Vagina (tissue), 2 donors: Measurements from ENCODE around the gene CDK1. TPM values are rescaled to one million over a fixed set of nuclear protein-coding genes. Genes with fewer than 3 reads are reported as not detected.

ENCODE experiments used
- DNase-seq, 2 donors: peaks; one replicate each; pipeline ENCODE4 v3.0.0-alpha.2; 2017; ENCODE audit errors: extremely low spot score in 2 of 2
- H3K27ac ChIP-seq: fragments of 200-600 bp; sonication (generic); one replicate; pipeline ENCODE4 v1.5.1; 2019
- H3K27me3 ChIP-seq: fragments of 200-600 bp; sonication (generic); one replicate; pipeline ENCODE4 v1.5.1; 2019
- H3K36me3 ChIP-seq, 2 donors: fragments of 200-600 bp; sonication (generic); one replicate each; pipeline ENCODE4 v1.5.1; 2017 to 2019
- H3K4me1 ChIP-seq: fragments of 200-600 bp; sonication (generic); one replicate; pipeline ENCODE4 v1.5.1; 2019
- H3K4me3 ChIP-seq, 2 donors: fragments of 200-600 bp; sonication (generic); 1 replicate in 1 of 2; 2 replicates in 1 of 2; pipeline ENCODE4 v1.5.1; 2016 to 2019
- H3K9me3 ChIP-seq: fragments of 200-600 bp; sonication (generic); one replicate; pipeline ENCODE4 v1.5.1; 2019
- POLR2A ChIP-seq, 2 donors: fragments of 450-650 bp; IDR thresholded peaks; one replicate each; pipeline ENCODE4 v1.6.1; 2017; ENCODE audit warnings: antibody characterized with exemption in 2 of 2, mild to moderate bottlenecking in 2 of 2, moderate library complexity in 2 of 2
- POLR2AphosphoS5 ChIP-seq, 2 donors: sonication (generic); formaldehyde crosslinking; IDR thresholded peaks; one replicate each; pipeline ENCODE4 v1.9.0; 2017; ENCODE audit warnings: antibody characterized with exemption in 2 of 2, mild to moderate bottlenecking in 2 of 2, low read depth in 1 of 2; ENCODE audit not compliant: insufficient read depth in 1 of 2
- intact Hi-C: fragments of 100-400 bp; cut with DNase I; formaldehyde crosslinking; loops from one replicate; pipeline ENCODE4 v1.15.1; 2023
- total RNA-seq: library from RNA; depleted of rRNA; stranded (reverse); fragments of >200 nt; gene quantifications from one replicate; pipeline ENCODE4 v1.2.3, GENCODE V29; 2016
- TF ChIP-seq, protein P1 (sequence below), 3 experiments: fragments of 450-650 bp in 2 of 3; fragments of 200-600 bp in 1 of 3; sonication (generic) in 1 of 3; IDR thresholded peaks; one replicate each; pipeline ENCODE4 v1.5.1; 2017 to 2019; ENCODE audit warnings: antibody characterized with exemption in 3 of 3, mild to moderate bottlenecking in 2 of 3, moderate library complexity in 2 of 3

CDK1 gene
- total RNA-seq, 1 donor from 2014 or later, result 10.8 TPM

DNA sequence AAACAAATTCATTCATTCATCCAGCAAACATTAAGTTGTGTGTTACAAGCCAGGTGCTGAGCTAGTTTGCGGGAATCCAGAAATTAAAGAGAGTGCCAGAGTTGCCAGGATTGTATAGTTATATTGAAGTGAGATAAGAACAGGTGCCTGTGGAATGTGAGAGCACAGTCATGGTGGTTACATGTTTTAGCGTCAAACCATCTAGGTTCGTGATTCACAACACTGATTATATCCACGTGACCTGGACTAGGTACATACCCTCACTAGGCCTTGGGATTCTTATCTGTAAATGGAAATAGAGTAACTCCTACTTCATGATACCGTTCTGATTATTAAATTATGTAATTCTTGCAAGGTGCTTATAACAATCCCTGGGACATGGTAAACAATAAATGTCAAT lies 24.5 kb upstream of the CDK1 start:
- no peak for DNase-seq
- no peaks in the 10 kb centered on the region for H3K36me3 ChIP-seq
- TF ChIP-seq POLR2A (IDR thresholded peaks at IDR 0.05) (no peak), POLR2AphosphoS5 (IDR thresholded peaks at IDR 0.05; ENCODE audit: insufficient read depth in 1 of 2, low read depth in 1 of 2) (no peak)
- TF ChIP-seq, protein P1, sequence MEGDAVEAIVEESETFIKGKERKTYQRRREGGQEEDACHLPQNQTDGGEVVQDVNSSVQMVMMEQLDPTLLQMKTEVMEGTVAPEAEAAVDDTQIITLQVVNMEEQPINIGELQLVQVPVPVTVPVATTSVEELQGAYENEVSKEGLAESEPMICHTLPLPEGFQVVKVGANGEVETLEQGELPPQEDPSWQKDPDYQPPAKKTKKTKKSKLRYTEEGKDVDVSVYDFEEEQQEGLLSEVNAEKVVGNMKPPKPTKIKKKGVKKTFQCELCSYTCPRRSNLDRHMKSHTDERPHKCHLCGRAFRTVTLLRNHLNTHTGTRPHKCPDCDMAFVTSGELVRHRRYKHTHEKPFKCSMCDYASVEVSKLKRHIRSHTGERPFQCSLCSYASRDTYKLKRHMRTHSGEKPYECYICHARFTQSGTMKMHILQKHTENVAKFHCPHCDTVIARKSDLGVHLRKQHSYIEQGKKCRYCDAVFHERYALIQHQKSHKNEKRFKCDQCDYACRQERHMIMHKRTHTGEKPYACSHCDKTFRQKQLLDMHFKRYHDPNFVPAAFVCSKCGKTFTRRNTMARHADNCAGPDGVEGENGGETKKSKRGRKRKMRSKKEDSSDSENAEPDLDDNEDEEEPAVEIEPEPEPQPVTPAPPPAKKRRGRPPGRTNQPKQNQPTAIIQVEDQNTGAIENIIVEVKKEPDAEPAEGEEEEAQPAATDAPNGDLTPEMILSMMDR (IDR thresholded peaks at IDR 0.05), result no peak
- no peak overlapping the region for H3K4me3 ChIP-seq
- H3K27ac ChIP-seq, result no peak overlapping the region
- no peaks in the 10 kb centered on the region for H3K4me1 ChIP-seq
- H3K27me3 ChIP-seq, result no peaks in the 10 kb centered on the region
- intact Hi-C loops, result no loop called here
- no peaks in the 10 kb centered on the region for H3K9me3 ChIP-seq

- Histone ChIP-seq H3K27me3 (no peaks in the 10 kb centered on the region), H3K27ac (no peak overlapping the region), H3K4me1 (no peaks in the 10 kb centered on the region), H3K36me3 (no peaks in the 10 kb centered on the region), H3K9me3 (no peaks in the 10 kb centered on the region), H3K4me3 (no peak overlapping the region)
- no peak for TF ChIP-seq POLR2A (IDR thresholded peaks at IDR 0.05)
- no peak for TF ChIP-seq POLR2AphosphoS5 (IDR thresholded peaks at IDR 0.05; ENCODE audit: insufficient read depth in 1 of 2, low read depth in 1 of 2)
- TF ChIP-seq, protein P1 (IDR thresholded peaks at IDR 0.05), result no peak
- intact Hi-C loops, result no loop called here
- DNase-seq, result no peak
Measured at GRCh38 chr10:60757420-60757895, 20.8 kb upstream of the CDK1 start.

- H3K27me3 ChIP-seq, result no peaks in the 10 kb centered on the region
Measured at GRCh38 chr10:60759181-60759580, 19.1 kb upstream of the CDK1 start.

DNA sequence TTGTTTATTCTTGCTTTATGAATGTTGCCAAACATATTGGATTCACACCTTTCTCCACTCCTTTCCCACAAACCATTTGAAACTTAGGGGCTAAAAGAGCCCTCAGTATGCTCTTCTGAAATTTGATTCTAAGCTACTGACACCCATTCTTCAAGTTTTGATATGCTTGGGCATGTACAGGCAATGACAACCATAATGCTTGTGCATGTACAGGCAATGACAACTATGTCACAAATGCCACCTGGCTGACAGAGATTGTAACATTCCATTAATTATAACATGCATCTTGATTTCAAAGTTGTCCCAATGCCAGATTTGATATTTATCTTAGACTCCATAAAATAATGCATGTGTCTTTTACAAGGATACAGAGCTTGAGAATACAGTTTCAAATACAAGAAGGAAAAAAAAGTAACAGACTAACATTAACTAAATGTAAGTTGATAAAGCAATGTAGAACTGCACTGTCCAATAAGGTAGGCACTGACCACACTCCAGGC lies 17.5 kb upstream of the CDK1 start:
- no peak for DNase-seq
- intact Hi-C loops, result no loop called here
- H3K27ac ChIP-seq, result no peak overlapping the region

More at GRCh38 chr10:60759181-60759580, 19.1 kb upstream of the CDK1 start:
- intact Hi-C loops, result no loop called here
- no peak overlapping the region for H3K27ac ChIP-seq
- TF ChIP-seq POLR2AphosphoS5 (IDR thresholded peaks at IDR 0.05; ENCODE audit: insufficient read depth in 1 of 2, low read depth in 1 of 2), result no peak
- TF ChIP-seq, protein P1 (IDR thresholded peaks at IDR 0.05), result no peak
- no peak for TF ChIP-seq POLR2A (IDR thresholded peaks at IDR 0.05)
- no peaks in the 10 kb centered on the region for H3K36me3 ChIP-seq
- no peaks in the 10 kb centered on the region for H3K4me1 ChIP-seq
- H3K4me3 ChIP-seq, result no peak overlapping the region
- DNase-seq, result no peak
- no peaks in the 10 kb centered on the region for H3K9me3 ChIP-seq

GRCh38 chr10:60762554-60762953 lies 15.7 kb upstream of the CDK1 start:
- Histone ChIP-seq H3K27ac (no peak overlapping the region), H3K36me3 (no peaks in the 10 kb centered on the region), H3K4me1 (peaks cover 4% of the 10 kb centered on the region), H3K9me3 (no peaks in the 10 kb centered on the region), H3K4me3 (no peak overlapping the region), H3K27me3 (no peaks in the 10 kb centered on the region)
- intact Hi-C loops, result no loop called here
- TF ChIP-seq POLR2A (IDR thresholded peaks at IDR 0.05) (no peak), POLR2AphosphoS5 (IDR thresholded peaks at IDR 0.05; ENCODE audit: insufficient read depth in 1 of 2, low read depth in 1 of 2) (no peak)
- TF ChIP-seq, protein P1 (IDR thresholded peaks at IDR 0.05), result no peak
- DNase-seq, result no peak

More for the DNA sequence above, 17.5 kb upstream of the CDK1 start:
- Histone ChIP-seq H3K9me3 (no peaks in the 10 kb centered on the region), H3K36me3 (no peaks in the 10 kb centered on the region), H3K4me3 (no peak overlapping the region), H3K27me3 (no peaks in the 10 kb centered on the region), H3K4me1 (no peaks in the 10 kb centered on the region)
- no peak for TF ChIP-seq POLR2AphosphoS5 (IDR thresholded peaks at IDR 0.05; ENCODE audit: insufficient read depth in 1 of 2, low read depth in 1 of 2)
- no peak for TF ChIP-seq POLR2A (IDR thresholded peaks at IDR 0.05)
- TF ChIP-seq, protein P1 (IDR thresholded peaks at IDR 0.05), result no peak
